ENCODE measurements around the gene LARP1.
"Not testable (repeated sequence)": the region's sequence is repeated elsewhere in the genome, so short reads cannot be mapped to it uniquely, and the experiment has no call there.

LARP1 gene

DNA sequence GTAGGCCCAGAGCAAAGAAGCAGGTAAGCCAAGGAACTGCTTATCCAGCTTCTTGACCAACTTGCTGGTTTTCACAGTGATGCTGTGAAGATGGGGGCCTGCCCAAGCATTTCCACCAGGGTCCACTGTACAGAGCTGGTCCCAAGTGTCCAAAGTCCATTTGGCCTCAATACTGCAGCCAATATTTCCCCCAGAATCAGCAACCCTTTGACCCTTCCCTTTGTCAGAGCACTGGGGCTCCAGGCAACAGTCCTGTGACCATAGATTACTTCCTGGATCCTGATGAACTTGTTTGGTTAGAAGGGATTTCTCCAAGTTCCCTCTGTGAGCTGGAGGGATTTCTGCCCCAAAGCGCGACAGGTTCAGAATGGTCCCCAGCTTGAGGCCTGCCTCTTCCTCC lies 68.9 kb downstream of the LARP1 start:
- no peak for DNase-seq (ENCODE audit: low read depth)

DNA sequence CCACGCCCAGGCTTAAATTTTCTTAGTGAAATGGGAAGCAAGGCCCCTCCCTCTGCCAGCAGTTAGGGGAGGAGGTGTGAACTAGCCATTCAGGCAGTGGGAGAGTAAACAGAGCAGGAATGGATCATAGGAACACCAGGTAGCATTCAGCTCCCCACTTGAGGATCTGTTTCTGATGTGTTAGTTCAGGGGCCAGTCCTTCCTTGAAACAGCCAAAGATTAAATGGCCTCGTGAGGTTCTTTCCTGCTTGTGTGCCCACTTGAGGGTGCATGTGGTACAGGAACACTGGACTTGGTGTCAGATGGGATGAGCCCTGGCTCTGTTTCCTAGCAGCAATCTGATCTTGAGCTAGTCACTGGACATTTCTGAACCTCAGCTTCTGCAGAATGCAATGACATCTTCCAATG lies 74.0 kb downstream of the LARP1 start:
- no peak for DNase-seq (ENCODE audit: low read depth)

DNA sequence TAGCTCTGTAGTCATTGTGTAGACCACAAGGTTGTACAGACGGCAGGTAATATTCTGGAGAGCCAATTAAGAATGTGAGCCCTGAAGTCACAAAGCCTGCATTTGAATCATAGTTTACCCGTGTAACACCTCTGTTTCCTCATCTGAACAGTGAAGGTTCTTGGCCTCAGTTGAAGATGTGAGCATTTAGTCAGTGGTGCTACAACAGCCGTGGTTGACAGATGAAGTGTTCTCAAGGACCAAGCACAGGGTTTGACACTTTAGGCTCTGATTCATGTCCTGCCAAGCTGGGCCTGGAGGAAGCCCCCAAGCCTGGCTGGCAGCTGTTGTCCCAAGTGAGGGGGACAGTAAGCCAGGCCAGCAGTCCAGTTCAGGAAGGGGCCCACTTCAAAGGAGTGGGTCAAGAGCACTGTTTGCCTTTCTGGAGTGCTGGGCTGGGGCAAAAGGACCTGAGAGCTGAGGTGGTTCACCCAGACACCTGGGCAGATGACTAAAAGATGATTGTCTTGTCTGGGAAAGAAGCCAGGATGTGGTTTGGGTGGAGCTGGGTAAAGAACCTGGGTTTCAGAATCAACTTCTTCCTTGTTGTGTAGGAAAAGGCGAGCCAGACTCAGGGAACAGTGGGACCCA lies 74.5 kb downstream of the LARP1 start:
- DNase-seq (ENCODE audit: low read depth) = peak; percentile 7

DNA sequence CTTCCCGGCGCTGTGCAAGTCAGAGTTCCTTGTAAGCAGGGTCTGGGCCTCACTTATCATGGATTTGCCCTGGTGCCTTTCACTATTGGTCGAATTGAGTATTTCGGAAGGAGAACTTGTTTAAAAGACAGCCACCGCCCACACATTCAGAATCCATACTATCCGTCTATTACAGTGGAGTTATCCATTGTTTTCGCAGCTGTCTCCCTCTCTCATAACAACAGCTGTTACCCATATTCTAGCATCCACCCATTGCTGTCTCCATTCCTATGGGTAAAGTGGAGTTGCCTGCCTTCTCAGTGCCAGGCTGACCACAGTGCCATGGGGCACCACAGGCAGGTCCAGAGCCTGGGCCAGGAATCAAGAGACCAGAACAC lies 75.0 kb downstream of the LARP1 start:
- no peak for DNase-seq (ENCODE audit: low read depth)

DNA sequence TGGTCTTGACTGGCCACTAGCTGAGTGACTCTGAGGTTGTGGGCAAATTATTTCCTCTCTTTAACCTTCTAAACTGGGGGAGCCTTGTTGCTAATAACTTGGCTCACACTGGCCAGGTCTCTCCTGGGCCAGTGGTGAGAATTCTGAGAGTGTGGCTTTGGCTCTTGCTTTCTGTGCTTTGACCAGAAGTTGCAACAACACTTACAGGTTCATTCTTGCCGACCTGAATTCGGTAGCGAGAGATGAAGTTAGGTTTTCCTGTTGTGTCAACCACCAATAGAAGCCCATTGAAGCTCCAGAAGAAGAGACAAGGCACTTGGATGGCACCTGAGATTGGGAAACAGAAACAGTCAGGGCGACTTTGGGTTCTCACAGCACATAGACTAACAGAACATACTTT lies 75.4 kb downstream of the LARP1 start:
- no peak for DNase-seq (ENCODE audit: low read depth)

DNA sequence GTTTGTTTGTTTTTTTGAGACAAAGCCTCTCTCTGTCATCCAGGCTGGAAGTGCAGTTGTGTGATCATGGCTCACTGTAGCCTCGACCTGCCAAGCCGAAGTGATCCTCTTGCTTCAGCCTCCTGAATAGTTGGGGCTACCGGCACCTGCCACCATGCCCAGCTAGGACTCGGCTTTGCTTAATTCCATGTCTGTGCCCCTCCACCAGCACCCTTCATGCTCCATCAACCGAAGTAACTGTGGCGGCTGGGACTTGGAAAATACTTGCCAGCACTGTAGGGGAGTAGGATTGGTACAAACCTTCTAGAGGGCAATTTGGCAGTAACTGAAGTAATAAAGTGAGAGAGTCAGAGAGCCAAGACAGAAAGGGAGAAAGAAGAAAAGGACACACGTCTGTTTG lies 76.3 kb downstream of the LARP1 start:
- DNase-seq (ENCODE audit: low read depth) = no peak

DNA sequence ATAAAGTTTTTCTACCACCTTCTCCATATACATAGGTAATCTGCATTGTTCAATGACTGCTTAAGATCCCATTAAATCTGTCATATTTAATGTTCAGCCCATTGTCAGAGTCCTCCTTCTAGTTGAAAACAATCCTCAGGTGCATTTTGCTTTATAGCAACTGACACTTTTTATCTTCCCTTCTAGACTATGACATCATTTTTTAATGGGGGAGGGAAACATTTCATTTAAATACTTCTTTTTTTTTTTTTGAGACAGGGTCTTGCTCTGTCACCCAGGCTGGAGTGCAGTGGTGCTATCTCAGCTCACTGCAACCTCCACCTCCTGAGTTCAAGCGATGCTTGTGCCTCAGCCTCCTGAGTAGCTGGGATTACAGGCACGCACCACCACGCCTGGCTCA lies 77.6 kb downstream of the LARP1 start:
- DNase-seq (ENCODE audit: low read depth) = not testable (repeated sequence)

DNA sequence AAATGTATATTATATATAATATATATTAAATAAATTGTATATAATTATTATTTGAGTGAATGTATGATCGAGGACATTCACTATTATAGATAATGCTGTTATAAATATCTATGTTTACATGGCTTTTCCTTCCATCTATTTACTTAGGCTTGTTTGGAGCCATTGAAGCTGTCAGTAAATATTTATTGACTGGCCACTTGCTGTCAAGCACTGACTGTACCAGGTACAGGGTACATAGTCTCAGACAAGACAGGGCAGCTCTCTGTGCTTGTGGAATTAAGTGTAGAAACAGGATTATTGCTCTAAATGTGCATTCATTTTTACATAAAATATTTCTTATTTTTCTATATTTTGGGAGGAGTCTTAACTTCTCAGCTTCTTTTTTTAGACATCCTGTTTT lies 78.9 kb downstream of the LARP1 start:
- no peak for DNase-seq (ENCODE audit: low read depth)

DNA sequence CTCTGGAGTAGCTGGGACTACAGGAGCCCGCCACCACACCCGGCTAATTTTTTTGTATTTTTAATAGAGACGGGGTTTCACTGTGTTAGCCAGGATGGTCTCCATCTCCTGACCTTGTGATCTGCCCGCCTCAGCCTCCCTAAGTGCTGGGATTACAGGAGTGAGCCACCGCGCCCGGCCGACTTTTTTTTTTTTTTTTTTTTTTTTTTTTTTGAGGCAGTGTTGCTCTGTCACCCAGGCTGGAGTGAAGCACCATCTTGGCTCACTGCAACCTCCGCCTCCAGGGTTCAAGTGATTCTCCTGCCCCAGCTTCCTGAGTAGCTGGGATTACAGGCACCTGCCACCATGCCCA lies 80.5 kb downstream of the LARP1 start:
- not testable (repeated sequence) for DNase-seq (ENCODE audit: low read depth)

DNA sequence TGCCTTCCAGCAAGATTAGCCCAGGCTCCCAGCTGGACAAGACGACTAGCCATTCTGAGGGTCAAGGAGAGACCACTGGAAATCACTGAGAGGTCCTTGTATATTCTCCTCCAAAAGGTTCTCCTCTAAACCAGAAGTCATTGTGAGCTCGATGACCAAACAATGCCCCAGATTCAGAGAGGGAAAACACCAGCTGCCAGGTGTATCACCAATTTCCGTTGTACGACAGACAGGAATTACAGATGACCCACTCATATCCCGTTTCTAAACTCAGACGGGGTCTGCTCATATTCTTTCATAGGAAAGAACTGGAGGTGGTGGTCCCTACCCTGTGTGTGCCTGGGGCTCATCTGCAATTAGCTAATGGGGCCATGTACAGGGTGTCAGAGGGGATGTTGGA lies 81.0 kb downstream of the LARP1 start:
- DNase-seq (ENCODE audit: low read depth) = no peak

DNA sequence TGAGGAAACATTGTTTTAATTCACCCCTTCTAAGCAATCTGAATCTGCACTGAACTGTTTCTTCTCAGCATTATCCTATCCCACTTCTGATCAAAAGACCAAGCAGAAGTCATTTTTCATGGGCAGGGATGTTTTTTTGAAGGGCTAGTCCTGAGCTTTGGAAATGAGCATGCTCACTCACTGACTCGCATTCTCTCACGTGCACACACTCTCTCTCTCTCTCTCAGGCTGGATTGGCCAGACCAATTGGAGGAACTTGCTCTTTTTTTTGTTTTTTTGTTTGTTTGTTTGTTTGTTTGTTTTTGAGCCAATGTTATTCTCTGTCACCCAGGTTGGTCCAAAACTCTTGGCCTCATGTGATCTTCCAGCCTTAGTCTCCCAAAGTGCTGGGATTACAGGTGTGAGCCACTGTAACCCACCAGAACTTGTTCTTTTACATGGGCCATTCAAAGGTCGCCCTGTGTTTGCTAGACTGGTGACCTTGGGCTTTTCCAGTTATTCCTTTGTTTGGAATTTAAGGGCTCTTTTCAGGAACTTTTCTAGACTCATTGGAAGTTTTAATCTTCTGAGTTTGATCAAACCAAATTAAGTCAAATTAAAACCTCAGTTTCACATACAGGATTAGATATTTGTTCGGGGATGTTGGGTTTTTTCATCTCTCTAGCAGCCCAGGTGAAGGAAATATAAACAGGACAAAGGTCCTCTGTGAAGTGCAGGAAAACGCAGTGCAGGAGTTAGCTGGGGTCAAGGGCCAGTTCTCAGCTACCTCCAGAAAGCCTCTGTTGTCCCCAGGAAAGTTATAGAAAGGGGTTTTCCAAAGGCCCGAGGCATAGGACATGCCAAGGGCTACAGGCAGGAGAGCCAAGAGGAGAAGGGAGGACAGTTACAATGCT lies 82.1 kb downstream of the LARP1 start:
- no peak for DNase-seq (ENCODE audit: low read depth)

DNA sequence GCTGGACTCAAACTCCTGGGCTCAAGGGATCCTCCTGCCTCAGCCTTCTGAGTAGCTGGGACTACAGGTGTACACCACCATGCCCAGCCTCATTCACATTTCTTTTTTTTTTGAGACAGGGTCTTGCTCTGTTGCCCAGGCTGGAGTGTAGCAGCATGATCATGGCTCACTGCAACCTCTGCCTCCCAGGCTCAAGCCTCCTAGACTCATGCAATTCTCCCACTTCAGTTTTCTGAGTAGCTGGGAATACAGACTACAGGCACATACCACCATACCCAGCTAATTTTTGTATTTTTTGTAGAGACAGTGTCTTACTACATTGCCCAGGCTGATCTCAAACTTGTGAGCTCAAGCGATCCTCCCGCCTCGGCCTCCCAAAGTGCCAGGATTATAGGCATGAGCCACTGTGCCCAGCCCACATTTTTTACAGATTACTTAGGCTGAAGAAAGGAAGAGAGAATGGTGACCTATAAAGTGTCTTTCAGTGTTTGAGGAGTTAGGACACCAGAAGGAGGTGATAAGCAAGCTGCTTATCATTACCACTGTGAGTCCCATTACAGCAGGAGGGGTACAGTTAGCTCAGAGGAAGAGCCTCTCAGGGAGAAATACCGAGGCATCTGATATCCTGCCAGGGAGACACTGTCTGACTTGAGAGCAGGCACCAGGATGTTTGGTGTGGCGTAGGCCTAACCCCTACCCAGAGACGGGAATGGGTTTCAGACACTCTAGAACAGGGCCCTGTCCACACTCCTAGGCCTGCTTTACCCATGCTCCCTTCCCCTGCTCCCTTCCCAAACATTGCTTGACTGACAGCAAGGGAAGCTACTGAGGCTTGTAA lies 85.5 kb downstream of the LARP1 start:
- DNase-seq (ENCODE audit: low read depth) = no peak

DNA sequence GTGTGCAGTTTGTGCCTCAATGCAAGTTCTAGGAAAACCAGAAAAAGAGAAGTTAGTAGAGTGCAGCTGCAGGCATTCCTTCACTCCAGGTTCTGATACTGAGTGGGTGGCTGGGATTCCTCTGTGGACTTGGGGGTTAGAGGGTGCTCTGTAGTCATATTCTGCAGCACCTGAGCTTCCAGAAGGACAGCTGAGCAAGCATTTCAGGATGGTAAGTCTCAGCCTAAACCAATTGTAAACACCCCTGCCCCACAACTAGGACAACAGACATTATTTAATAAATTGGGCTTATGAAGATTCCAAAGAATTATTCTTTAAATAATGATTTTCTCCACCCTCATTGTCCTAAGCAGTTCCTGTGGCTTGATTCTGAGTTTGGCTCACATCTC lies 86.1 kb downstream of the LARP1 start:
- DNase-seq (ENCODE audit: low read depth) = no peak

DNA sequence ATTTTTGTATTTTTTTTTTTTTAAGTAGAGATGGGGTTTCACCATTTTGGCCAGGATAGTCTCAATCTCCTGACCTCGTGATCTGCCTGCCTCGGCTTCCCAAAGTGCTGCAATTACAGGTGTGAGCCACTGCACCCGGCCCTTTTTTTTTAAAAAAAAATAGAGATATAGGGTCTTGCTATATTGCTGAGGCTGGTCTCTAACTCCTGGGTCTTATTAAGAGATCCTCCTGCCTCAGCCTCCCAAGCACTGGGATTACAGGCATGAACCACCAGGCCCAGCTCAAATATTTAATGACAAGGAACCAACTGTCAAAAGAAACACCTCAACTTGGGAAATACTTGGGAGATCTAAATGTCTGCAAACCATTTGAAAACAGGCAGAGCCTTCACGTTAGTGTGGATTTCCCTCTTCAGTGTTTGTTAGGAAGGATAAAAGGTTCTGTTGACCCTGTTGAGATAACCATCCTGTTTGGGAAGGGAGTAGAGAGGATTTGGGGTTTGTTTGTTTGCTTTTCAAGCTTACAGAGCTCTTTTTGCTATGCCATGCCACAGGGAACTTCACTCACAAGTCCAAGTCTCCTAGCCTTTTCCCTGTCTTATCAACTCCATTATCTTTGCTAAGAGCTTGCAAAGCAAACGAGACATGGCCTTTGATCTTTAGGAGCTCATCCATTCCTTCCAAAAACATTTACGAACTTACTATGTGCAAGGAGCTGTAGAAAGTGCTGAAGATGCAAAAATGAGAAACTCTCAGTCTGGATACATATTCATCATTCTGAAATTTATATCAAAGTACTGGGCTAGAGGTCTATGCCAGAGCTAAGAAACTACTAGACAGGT lies 87.7 kb downstream of the LARP1 start:
- no peak for DNase-seq (ENCODE audit: low read depth)

DNA sequence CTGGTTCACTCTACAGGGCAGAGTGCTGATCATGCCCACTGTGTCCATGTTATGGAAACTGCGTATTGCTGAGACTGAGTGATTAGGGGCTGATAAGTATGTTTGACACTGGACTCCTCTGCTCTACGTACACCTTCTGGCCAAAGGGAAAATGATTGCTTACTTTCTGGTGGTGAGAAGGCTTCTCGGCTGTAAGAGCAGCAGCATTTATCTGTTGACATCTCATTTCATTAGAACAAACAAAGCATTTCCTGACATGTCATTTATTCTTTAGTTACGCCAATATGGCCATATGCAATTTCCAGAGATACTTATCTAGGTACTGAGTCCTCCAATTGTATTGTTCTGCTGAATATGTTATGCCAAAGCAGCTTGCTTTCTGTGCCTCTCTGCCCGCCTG lies 89.6 kb downstream of the LARP1 start:
- no peak for DNase-seq (ENCODE audit: low read depth)

DNA sequence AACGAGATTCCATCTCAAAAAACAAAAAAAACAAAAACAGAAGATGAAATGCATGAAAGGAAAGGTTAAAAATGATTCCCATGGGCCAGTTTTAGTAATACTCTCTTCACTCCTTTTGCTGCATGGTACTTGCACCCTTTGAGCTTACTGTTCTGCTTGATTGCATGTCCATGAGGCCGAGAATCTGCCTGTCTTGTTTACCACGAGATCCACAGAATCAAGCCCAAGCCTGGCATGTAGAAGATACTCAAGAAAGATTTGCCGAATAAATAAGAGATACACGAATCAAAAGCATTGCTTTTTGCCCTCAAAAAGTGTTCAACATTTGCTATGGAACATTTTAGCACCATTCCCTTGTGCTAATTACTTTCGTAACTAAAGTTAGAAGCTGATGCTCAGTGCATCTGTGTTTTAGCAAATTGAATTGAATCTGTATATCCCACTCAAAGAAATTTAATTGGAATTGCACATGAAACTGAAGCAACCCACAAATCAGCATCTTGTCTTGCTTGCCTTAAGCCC lies 94.1 kb downstream of the LARP1 start:
- no peak for DNase-seq (ENCODE audit: low read depth)

DNA sequence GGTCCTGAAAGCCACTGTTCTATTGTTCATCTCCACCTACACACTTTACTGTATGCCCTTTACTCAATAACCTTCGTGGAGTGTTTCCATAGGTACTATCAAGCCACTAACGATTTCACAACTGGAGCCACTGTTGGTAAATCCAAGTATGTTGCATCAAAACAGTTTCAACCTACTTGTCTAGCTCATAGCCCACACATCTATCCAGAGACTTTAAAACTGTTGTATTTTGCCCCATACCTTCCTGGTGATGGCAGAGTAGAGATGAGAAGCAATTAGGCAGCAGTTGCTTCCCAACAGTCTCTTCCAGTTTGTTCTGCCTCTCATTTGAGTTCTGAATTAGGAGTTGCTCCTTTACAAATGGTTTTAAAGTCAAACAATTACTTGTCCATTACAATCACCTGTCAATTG lies 94.6 kb downstream of the LARP1 start:
- no peak for DNase-seq (ENCODE audit: low read depth)

DNA sequence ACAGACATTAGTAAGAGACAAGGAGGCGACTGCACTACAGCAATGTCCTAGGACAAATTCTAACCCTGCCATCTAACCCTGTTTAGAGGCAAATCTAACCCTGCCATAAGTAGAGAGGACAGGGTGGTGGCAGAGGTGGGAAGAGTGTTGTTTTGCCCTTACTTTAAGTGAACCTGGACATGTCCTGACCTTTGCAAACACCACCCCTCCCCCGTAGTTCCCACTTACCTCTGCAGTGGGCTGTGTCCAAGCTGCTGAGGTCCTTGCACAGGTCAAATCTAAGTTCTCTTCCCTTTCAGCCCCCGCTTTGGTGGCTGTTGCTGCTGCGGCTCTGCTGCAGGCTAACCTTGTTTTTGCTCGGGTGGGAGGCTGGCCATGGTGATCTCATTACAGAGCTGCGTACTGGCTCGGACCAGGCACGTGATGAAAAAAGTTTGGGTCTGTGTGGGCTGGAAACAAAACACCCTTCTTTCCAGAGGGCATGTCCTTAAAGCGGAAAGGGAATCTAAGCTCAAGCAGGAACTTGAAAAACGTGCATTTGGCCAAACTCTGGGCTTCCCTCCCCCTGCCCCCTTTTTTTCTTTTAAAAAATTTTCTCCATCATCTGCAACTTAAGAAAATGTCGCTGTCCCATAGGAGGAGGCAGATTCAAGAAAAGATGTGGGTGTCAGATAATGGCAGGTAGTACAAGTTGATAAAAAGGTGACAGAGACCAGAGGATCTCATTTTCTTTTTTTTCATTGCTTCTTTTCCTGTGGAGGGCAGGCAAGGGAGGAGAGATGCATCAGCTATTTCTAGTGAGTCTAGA lies 95.3 kb downstream of the LARP1 start, which contains the start of gene FAXDC2:
Gene FAXDC2, minus strand, starts transcription at position 349 of the 808 bp plus-strand sequence. CDS start 12,425 bp downstream, outside the sequence.
- no peak for DNase-seq (ENCODE audit: low read depth)

DNA sequence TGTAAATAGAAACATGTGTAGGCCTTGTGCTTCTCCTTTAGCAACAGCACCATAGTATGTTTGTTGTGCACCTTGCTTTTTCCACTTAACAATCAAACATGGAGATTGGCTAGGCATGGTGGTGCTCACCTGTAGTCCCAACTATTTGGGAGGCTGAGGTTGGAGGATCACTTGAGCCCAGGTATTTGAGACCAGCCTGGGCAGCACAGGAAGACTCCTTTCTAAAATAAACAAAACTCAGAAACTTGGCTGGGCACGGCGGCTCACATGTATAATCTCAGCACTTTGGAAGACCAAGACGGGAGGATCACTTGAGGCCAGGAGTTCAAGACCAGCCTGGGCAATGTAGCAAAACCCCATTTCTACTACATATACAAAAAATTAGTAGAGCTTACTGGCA lies 96.2 kb downstream of the LARP1 start:
- DNase-seq (ENCODE audit: low read depth) = no peak

DNA sequence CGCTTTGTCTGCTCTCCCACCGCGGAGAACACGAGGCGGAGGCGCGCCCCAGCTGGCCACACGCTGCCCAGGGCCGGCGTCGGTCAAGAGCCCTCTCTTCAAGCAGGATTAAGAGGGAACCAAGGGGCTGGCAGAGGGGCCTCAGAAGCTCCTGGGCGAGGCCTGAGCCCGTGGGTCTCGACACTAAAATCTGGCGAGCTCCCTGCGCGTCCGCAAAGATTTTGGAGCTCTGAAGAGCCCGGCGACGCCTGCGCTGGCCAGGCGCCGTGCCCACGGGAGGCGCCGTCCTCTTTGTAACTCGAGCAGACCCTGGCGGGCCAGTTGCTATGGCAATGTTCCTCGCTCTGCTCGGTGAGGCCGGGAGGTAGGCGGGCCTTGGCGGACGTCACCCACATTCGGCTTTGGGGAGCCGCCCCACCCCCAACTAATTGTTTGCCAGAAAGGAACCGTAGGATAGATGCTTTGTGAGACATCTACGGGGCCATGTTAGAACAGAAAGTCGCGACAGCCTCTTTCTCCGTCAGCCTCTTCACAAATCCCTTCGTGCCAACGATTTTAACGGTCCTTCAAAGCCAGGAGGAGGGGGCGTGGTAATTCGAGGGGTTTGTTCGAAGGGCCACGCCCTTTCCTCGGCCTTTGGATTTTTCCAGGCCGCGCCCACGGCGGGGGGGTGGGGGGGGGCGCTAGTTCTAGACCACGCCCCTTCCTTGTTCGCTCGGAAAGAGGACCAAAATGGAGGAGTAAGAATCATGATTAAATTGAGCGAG lies 102.5 kb downstream of the LARP1 start:
- peak; percentile 80 for DNase-seq (ENCODE audit: low read depth)
